RPMI7951 (cell line): ENCODE data around the gene RASGEF1C. TPM values are rescaled to one million over a fixed set of nuclear protein-coding genes. Genes with fewer than 3 reads are reported as not detected.

Source experiments
- DNase-seq: peaks from one replicate; pipeline ENCODE4 v3.0.0-alpha.2; 2012; ENCODE audit warnings: low read depth
- total RNA-seq: library from RNA; depleted of rRNA; stranded (reverse); fragments of >200 nt; shearing (Covaris generic); gene quantifications from 2 replicates; pipeline ENCODE4 v1.2.3, GENCODE V29; 2014

The RASGEF1C gene
- total RNA-seq, 1 experiment from 2014 or later: 0.24 TPM

- DNase-seq: peak; percentile 24
These were observed 49.3 kb downstream of the RASGEF1C start for GRCh38 chr5:180159756-180160155.

- no peak for DNase-seq
These were observed 51.1 kb downstream of the RASGEF1C start for GRCh38 chr5:180157866-180158265.

GRCh38 chr5:180156141-180156540 lies 52.9 kb downstream of the RASGEF1C start:
- no peak for DNase-seq

- DNase-seq: no peak
These were observed 53.6 kb downstream of the RASGEF1C start for GRCh38 chr5:180155365-180155926.

- DNase-seq: no peak
These were observed 54.1 kb downstream of the RASGEF1C start for GRCh38 chr5:180154821-180155364.

GRCh38 chr5:180153991-180154390 lies 55.0 kb downstream of the RASGEF1C start:
- DNase-seq: no peak

GRCh38 chr5:180153099-180153498 lies 55.9 kb downstream of the RASGEF1C start:
- DNase-seq: no peak

GRCh38 chr5:180143656-180144364 lies 65.2 kb downstream of the RASGEF1C start:
- DNase-seq: no peak

- no peak for DNase-seq
These were observed 66.0 kb downstream of the RASGEF1C start for GRCh38 chr5:180142824-180143610.

GRCh38 chr5:180142021-180142765 lies 66.8 kb downstream of the RASGEF1C start:
- no peak for DNase-seq

- DNase-seq: no peak
These were observed 67.8 kb downstream of the RASGEF1C start for GRCh38 chr5:180141068-180141660.

- DNase-seq: no peak
These were observed 68.4 kb downstream of the RASGEF1C start for GRCh38 chr5:180140571-180140970.

GRCh38 chr5:180140079-180140554 lies 68.9 kb downstream of the RASGEF1C start:
- no peak for DNase-seq

- DNase-seq: no peak
These were observed 69.3 kb downstream of the RASGEF1C start for GRCh38 chr5:180139731-180140055.

- no peak for DNase-seq
These were observed 69.9 kb downstream of the RASGEF1C start for GRCh38 chr5:180138976-180139730.

- no peak for DNase-seq
These were observed 70.6 kb downstream of the RASGEF1C start for GRCh38 chr5:180138214-180138975.

GRCh38 chr5:180137401-180138213 lies 71.4 kb downstream of the RASGEF1C start:
- DNase-seq: no peak

- DNase-seq: no peak
These were observed 72.2 kb downstream of the RASGEF1C start for GRCh38 chr5:180136630-180137381.
